Mesothelial cell of epicardium (in vitro differentiated cells): ENCODE measurements around the gene BTBD3. TPM values are rescaled to one million over a fixed set of nuclear protein-coding genes. Genes with fewer than 3 reads are reported as not detected.

Experiments used
- DNase-seq, 2 experiments: peaks; one replicate each; pipeline ENCODE4 v3.0.0; 2021; ENCODE audit warnings: low spot score in 2 of 2; ENCODE audit not compliant: unreplicated experiment in 2 of 2
- H3K27ac Mint-ChIP-seq: 2 replicates; pipeline ENCODE4 v1.8.0; 2021; ENCODE audit warnings: mixed read lengths
- H3K27me3 Mint-ChIP-seq: 2 replicates; pipeline ENCODE4 v1.8.0; 2021; ENCODE audit warnings: low read depth, mixed read lengths
- H3K36me3 Mint-ChIP-seq: 2 replicates; pipeline ENCODE4 v1.8.0; 2021; ENCODE audit warnings: mixed read lengths
- H3K4me1 Mint-ChIP-seq: 2 replicates; pipeline ENCODE4 v1.8.0; 2021; ENCODE audit warnings: mixed read lengths
- H3K4me3 Mint-ChIP-seq: 2 replicates; pipeline ENCODE4 v1.8.0; 2021; ENCODE audit warnings: mild to moderate bottlenecking, moderate library complexity, mixed read lengths
- H3K9me3 Mint-ChIP-seq: 2 replicates; pipeline ENCODE4 v1.8.0; 2021; ENCODE audit warnings: mixed read lengths
- CTCF ChIP-seq: fragments of 200-600 bp; sonication (generic); IDR thresholded peaks from one replicate; pipeline ENCODE4 v1.5.0; 2021; ENCODE audit warnings: antibody characterized with exemption; ENCODE audit not compliant: unreplicated experiment
- total RNA-seq: library from RNA; stranded (reverse); gene quantifications from 3 replicates; pipeline ENCODE4 v1.2.1, GENCODE V29; 2021

Gene BTBD3
- total RNA-seq, 1 donor from 2014 or later = 58.8 TPM

GRCh38 chr20:11882651-11883050 is 35.0 kb upstream of the BTBD3 start:
- H3K4me1 Mint-ChIP-seq = peaks cover 7% of the 10 kb centered on the region
- H3K9me3 Mint-ChIP-seq = peaks cover 18% of the 10 kb centered on the region

GRCh38 chr20:11888648-11889047 is 29.0 kb upstream of the BTBD3 start:
- H3K4me3 Mint-ChIP-seq = no peak overlapping the region
- no peak for TF ChIP-seq CTCF

More at GRCh38 chr20:11882651-11883050, 35.0 kb upstream of the BTBD3 start:
- no peaks in the 10 kb centered on the region for H3K27me3 Mint-ChIP-seq
- H3K36me3 Mint-ChIP-seq = no peaks in the 10 kb centered on the region
- no peak overlapping the region for H3K27ac Mint-ChIP-seq
- DNase-seq = no peak
- TF ChIP-seq CTCF = no peak
- no peak overlapping the region for H3K4me3 Mint-ChIP-seq

GRCh38 chr20:11890331-11891076 is 27.2 kb upstream of the BTBD3 start:
- no peak for TF ChIP-seq CTCF
- H3K27ac Mint-ChIP-seq = peak overlapping the region; percentile 10
- H3K4me1 Mint-ChIP-seq = peaks cover 31% of the 10 kb centered on the region
- H3K27me3 Mint-ChIP-seq = no peaks in the 10 kb centered on the region
- H3K36me3 Mint-ChIP-seq = no peaks in the 10 kb centered on the region
- H3K4me3 Mint-ChIP-seq = peak overlapping the region; percentile 62
- DNase-seq = peak; percentile 89 to 90
- peaks cover 3% of the 10 kb centered on the region for H3K9me3 Mint-ChIP-seq

More at GRCh38 chr20:11888648-11889047, 29.0 kb upstream of the BTBD3 start:
- peaks cover 18% of the 10 kb centered on the region for H3K4me1 Mint-ChIP-seq
- DNase-seq = no peak
- no peaks in the 10 kb centered on the region for H3K9me3 Mint-ChIP-seq
- no peak overlapping the region for H3K27ac Mint-ChIP-seq
- H3K27me3 Mint-ChIP-seq = no peaks in the 10 kb centered on the region
- H3K36me3 Mint-ChIP-seq = no peaks in the 10 kb centered on the region

GRCh38 chr20:11891077-11891775 is 26.5 kb upstream of the BTBD3 start:
- DNase-seq = peak; percentile 37 to 64
- H3K27ac Mint-ChIP-seq = peak overlapping the region; percentile 99
- H3K4me3 Mint-ChIP-seq = peak overlapping the region; percentile 89
- H3K4me1 Mint-ChIP-seq = peaks cover 38% of the 10 kb centered on the region
- H3K9me3 Mint-ChIP-seq = peaks cover 3% of the 10 kb centered on the region
- TF ChIP-seq CTCF = no peak
- no peaks in the 10 kb centered on the region for H3K27me3 Mint-ChIP-seq
- no peaks in the 10 kb centered on the region for H3K36me3 Mint-ChIP-seq

- H3K27me3 Mint-ChIP-seq = no peaks in the 10 kb centered on the region
- no peak for TF ChIP-seq CTCF
- peaks cover 44% of the 10 kb centered on the region for H3K4me1 Mint-ChIP-seq
- peak overlapping the region; percentile 89 for H3K4me3 Mint-ChIP-seq
- H3K36me3 Mint-ChIP-seq = no peaks in the 10 kb centered on the region
- peaks cover 3% of the 10 kb centered on the region for H3K9me3 Mint-ChIP-seq
- DNase-seq = peak; percentile 34 to 68
- peak overlapping the region; percentile 99 for H3K27ac Mint-ChIP-seq
These were observed 25.7 kb upstream of the BTBD3 start for GRCh38 chr20:11891776-11892545.
